ENCODE measurements around the gene ITGA6.
A peak's percentile ranks its signal among the peaks of the same experiment; 100 is the strongest.
"Not testable (repeated sequence)": the region's sequence is repeated elsewhere in the genome, so short reads cannot be mapped to it uniquely, and the experiment has no call there.

ITGA6 gene

DNA sequence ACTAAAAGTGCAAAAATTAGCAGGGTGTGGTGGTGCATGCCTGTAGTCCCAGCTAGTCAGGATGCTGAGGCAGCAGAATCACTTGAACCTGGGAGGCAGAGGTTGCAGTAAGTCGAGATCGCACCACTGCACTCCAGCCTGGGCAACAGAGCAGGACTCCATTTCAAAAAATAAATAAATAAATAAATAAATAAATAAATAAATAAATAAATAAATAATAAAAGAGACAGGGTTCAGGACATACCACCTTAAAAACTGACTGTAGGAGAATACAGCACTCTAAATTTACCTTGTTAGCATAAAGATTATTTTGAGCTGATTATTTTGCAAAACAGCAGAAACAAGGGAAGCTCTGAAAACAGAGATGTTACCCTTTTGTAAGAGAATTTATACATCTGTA is 105.1 kb downstream of the ITGA6 start:
- DNase-seq: not testable (repeated sequence)

DNA sequence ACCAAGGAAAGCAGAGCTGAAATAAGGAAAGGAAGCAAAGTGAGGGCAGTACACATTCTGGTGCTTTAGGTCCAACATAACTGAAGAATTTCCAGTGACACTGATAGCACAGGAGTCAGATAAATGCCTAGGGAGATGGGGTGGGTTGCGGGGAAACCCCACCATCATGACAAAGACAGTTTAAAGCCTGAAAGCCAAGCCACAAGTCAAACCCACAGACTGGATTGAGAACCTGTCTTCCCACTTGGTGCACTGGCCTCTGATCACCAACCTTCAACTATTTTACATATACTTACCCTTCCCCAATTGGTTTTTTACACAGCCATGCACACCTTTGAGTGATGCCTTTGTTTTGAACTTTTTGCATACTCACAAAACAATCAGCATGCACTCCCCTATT is 106.3 kb downstream of the ITGA6 start:
- DNase-seq: no peak

- no peak for DNase-seq
Observed at GRCh38 chr2:172535119-172535518, 107.7 kb downstream of the ITGA6 start.

DNA sequence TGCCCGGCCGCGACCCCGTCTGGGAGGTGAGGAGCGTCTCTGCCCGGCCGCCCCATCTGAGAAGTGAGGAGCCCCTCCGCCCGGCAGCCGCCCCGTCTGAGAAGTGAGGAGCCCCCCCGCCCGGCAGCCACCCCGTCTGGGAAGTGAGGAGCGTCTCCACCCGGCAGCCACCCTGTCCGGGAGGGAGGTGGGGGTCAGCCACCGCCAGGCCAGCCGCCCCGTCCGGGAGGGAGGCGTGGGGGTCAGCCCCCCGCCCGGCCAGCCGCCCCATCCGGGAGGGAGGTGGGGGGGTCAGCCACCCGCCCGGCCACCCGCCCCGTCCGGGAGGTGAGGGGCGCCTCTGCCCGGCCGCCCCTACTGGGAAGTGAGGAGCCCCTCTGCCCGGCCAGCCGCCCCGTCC is 110.5 kb downstream of the ITGA6 start:
- not testable (repeated sequence) for DNase-seq

DNA sequence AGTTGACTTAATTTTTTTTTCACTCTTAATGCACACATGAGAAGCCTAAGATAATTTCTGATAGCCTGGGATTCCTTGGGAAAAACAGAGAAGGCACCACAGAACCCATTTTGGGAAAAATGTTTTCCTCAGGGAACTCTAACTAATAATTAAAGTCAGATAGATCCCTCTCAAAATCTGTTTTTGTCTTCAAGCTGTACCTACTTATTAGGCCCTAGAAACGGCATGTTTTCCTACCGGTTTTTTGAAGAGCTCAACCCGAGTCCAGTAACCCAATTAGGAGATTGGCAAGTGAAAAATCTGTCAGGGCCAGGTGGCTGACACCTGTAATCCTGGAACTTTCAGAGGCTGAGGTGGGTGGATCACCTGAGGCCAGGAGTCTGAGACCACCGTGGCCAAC is 112.4 kb downstream of the ITGA6 start:
- DNase-seq: no peak

DNA sequence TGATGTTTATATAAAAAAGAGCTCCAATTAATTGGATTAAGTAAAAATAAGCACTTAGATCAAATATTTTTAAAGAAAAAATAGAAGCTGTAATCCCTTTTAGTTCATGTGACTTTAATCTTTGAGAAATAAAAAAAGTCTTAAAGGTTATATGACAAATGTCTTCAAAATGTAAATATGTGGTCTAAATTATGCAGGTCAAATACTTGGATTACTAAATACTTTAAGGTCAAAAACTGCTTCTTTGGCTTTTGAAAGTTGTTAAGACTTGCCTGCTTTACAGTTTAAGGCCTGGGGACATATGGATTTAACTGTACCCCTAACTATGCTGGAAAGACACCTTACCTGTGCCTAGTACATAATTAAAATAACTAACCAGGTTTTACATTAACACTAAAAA is 113.0 kb downstream of the ITGA6 start:
- DNase-seq: no peak

GRCh38 chr2:172545408-172546075 is 118.2 kb downstream of the ITGA6 start:
- no peak for DNase-seq

GRCh38 chr2:172549131-172549530 is 121.7 kb downstream of the ITGA6 start:
- no peak for DNase-seq

- DNase-seq: not testable (repeated sequence)
Observed at GRCh38 chr2:172549802-172550201, 122.4 kb downstream of the ITGA6 start.

DNA sequence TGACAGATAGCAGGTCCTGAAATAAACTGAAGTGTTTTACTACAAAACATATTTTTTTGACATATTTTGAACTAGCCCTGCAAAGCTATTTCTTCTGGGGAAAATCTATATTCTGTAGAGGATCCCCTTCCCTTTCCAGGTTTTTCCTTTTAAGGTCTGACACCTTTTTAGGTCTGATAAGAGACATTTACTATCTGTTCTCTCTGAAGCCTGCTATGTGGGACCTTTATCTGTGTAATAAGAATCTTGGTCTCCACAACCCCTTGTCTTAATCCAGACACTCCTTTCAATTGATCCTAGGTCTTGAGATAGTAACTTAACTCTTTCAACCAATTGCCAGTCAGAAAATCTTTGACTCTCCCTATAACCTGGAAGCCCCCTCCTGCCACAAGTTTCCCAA is 123.0 kb downstream of the ITGA6 start:
- DNase-seq: no peak

DNA sequence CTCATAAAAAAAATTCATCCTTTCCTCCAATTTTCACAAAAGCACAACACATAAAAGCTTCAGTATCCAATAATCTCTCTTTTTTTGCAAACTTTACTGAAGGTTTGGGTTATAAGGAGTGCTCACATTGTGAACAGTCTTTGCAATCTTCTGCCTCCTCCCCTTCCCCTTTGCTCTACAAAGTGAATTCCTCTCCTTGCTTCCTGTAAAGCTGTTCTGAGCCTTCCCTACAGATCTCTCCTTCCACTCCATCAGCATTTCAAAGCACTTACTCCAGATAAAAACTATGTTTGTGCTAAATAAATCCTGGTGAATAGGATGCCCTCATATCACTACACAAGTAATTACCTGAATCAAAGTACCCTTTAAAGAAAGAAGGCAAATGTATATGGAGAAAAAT is 123.9 kb downstream of the ITGA6 start:
- DNase-seq: no peak

- DNase-seq: peak; percentile 37
Observed at GRCh38 chr2:172552547-172553291, 125.3 kb downstream of the ITGA6 start.

DNA sequence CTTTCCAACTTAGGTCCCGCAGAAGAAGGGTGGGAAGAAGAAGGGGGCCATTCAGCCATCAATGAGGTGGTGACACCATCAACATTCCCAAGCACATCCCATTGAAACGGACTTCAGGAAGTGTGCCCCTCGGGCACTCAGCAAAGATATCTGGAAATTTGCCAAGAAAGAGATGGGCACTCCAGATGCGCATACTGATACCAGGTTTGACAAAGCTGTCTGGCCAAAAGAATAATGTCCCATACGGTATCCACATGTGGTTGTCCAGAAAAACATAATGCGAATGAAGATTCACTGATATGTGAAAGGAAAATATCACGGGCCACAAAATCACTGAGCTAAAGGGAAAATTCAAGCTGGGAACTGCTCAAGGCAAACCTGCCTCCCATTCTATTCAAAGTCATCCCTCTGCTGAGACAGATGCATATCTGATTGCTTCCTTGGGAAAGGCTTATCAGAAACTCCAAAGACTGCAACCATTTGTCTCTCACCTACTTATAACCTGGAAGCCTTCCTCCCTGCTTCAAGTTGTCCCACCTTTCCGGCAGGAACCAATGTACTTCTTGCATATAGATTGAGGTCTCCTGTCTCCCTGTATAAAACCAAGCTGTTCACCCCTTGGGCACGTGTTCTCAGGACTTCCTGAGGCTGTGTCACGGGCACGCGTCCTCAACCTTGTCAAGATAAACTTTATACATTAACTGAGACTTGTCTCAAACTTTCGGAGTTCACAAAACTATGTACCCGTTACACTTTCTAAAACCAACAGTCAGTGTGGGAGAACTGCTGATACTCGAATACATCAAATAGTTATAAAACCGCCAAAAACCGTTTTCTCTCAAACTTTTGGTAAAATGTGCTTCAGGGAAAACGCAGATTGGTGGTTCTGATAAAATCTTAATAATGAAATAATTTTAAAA is 127.2 kb downstream of the ITGA6 start:
- no peak for DNase-seq

DNA sequence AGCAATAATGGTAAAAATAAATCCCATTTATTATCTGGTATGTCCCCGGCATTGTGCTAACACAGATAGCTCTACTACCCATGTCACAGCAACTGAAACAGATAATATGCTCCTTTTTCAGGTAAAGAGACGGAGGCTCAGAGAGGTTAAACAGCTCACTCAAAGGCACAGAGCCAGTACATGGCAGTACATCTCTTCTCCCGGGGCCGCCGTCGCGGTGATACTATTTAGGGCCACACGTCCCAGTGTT is 127.8 kb downstream of the ITGA6 start:
- DNase-seq: no peak

All from amniotic stem cell (primary cell).